GM18508 (cell line): ENCODE results near the gene ZDHHC1.

Source experiments
- ATAC-seq: cut with Tn5 transposase; IDR thresholded peaks from one replicate; pipeline ENCODE4 v1.9.1; 2021; ENCODE audit warnings: moderate number of reproducible peaks; ENCODE audit not compliant: insufficient read depth, unreplicated experiment

The ZDHHC1 gene, protein sequence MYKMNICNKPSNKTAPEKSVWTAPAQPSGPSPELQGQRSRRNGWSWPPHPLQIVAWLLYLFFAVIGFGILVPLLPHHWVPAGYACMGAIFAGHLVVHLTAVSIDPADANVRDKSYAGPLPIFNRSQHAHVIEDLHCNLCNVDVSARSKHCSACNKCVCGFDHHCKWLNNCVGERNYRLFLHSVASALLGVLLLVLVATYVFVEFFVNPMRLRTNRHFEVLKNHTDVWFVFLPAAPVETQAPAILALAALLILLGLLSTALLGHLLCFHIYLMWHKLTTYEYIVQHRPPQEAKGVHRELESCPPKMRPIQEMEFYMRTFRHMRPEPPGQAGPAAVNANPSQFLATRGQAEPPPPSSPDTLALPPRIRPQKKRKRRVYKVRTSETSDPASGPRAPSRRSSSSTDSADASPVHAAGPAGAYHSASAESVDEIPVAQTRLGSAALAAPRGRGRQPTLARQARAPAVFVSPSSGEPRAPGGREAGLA

DNA sequence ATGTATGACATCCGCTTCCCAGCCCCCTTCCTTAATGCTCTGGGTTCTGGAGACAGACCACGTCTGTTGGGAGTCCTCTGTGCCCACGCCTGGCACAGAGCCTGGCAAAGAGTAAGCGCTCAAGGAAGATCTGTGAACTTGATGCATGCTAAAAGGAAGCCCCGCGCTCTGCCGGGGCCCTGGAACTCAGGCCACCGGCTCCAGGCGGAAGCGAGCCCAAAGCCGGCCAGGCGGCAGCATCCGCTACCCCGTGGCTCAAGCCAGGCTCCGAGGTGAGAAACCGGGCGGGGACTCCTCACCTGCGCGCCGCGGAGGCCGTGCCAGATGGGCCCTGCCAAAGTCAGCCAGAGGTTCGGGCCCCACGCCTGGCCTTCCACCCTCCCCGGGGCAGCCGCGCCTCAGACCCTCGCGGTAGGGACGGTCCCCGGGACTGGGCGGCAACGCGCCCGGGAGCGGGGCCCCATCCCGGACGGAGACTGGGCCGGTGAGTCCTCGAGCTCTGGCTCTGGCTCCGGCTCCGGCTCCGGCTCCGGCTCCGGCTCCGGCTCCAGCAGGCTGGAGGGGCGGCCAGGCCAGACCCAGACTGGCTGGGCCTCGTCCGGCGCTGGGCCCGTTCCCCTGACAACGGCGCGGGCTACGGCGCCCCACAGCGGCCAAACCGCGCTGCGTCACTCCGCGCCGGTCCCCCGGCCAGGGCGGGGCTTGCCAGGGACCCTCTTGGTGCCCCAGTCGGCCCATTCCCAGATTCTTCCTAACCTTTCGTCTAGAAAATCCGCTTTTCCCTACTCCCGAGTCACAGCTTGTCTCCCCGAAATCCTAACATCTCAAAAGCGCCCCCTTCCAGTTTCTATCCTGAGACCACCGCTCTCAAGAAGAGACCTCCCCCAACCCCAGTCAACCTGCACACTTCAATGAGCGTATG is at the start of gene ZDHHC1:
TSS of gene ZDHHC1 (minus strand) at position 606 of the 922 bp plus-strand sequence. CDS start 8,702 bp downstream, outside the sequence.
- ATAC-seq: no peak

GRCh38 chr16:67464565-67464964 is 48.3 kb upstream of the ZDHHC1 start:
- no peak for ATAC-seq

GRCh38 chr16:67463691-67464090 is 47.4 kb upstream of the ZDHHC1 start:
- ATAC-seq: no peak

DNA sequence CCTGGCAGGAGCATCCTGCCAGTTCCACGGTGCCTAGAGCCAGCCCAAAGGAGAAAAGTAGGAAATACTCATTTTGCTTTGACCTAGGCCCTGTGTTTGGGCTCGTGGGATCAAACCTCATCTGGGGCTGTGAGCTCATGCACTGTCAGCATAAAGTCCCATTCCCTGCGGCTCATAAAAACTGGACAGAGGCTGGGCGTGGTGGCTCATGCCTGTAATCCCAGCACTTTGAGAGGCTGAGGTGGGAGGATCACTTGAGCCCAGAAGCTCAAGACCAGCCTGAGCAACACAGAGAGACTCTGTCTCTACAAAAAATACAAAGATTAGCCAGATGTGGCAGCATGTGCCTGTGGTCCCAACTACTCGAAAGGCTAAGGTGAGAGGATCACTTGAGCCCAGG is 46.8 kb upstream of the ZDHHC1 start:
- ATAC-seq: no peak

DNA sequence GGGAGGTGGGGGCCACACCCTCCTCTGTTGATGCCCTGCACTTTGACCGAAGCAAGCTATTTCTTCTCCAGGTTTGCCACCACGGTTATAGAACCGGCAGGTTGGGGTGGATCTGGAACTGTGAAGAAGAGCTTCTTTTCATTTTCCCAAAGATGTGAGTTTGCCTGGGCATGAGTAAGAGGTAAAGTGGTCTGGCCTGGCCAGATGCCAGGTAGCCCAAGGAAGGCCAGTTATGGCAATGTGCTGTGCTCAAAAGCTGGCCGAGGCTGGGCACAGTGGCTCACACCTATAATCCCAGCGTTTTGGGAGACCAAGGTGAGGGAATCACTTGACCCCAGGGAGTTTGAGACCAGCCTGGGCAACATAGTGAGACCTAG is 46.0 kb upstream of the ZDHHC1 start:
- no peak for ATAC-seq

DNA sequence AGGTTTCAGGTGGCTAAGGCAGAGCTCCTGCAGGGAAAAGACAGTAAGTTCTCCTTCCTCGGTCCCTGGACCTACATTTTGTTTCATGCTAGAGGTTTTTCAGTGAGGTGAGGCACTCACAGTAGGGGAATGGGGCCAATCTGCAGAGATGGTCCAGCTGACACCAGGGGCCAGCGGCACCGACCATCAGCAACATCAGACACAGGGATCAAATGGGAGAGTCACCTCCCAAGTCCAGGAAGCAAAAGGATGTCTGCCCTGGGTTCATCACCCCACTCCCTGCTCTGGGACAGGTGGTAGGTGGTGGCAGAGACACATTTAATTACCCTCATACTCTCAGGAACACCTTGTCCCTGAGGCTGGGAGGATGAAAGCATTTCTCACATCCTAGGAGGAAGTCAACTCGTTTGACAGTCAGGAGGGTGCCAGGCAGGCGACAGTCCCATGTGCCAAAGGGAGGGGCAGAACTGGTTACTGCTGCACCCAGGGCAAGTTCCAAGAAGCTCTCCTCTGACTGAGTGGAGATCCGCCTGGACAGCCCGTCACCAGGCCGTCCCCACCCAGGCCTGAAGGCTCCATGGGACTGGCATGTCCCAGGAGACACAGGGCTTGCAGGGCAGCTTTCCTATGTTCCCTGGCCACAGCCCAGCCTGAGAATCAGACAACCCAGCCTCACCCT is 45.5 kb upstream of the ZDHHC1 start:
- ATAC-seq: no peak

DNA sequence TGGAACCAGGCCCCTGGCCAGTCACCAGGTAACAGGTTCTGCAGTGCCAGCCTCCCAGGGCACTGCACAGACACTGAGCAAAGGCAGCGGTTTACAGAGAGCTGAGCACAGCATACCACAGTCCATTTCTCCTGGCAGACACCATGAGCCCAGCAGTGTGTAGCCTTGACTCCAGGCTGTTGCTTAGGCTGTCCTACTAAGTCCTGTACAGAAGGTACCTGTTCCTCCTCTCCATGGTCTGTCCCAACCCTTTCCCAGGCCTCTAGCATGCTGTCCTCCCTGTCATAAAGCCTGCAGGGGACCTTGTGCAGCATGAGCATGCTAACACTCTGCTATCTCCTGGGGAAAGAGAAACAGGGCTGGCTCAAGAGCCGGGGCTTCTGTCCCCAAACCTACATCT is 44.7 kb upstream of the ZDHHC1 start:
- no peak for ATAC-seq

DNA sequence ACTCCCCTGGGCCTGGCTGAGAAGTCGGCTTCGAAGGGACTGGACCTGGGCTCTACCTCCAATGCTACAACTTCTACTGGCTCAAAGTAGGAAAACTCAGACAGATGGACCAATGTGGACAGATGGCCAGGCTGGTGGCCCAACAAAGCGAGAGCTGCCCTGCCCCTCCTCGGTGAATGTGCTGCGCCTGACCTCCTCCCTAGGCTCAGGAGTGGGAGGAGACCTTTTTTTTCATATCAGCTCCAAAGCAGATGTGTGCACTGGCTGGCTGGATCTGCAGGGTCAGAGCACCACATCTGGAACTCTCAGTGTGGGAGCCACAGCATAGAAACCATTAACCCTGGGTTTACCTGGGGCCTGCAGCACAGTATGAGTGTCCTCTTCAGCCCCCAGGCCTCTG is 43.9 kb upstream of the ZDHHC1 start:
- no peak for ATAC-seq

DNA sequence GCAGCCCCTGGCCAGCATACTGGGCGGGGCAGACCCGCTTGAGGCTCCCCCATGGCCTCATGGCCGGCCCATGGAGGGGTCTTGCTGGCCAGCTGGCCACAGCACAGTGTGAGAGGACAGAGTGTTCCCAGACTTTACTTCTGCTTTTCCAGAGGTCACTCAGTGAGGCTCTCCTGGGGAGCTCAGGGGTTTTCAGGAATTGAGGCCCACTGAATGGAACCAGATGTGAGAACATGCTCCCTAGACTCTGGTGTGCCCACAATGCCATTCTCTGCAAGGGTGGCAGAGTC is 43.5 kb upstream of the ZDHHC1 start:
- ATAC-seq: no peak

GRCh38 chr16:67459066-67459860 is 43.0 kb upstream of the ZDHHC1 start:
- no peak for ATAC-seq

DNA sequence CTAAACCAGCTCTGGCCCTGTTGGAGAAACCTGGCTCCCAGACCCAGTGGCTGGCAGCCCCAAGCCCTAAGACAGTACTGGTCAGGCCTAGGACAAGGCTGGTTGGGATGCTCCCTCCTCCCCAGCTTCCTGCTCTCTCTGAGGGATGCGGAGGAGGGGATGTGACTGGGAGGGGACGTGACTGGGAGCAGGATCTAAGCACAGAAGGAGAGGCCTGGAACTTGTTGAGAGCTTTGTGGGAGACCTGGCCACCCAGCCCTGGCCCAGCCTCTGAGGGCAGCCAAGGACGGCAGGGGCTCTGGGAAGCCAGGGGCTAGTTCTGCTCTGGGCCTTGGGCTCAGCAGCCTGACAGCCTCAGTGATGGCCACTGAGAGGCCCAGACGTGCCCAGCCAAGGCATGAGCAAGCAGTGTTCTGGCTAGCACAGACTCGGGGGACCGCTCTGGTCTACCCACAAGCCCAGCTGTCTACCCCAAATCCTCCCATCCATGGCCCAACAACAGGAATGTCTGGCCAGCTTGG is 41.9 kb upstream of the ZDHHC1 start:
- ATAC-seq: no peak

GRCh38 chr16:67457611-67458010 is 41.3 kb upstream of the ZDHHC1 start:
- ATAC-seq: no peak

GRCh38 chr16:67456391-67457081 is 40.3 kb upstream of the ZDHHC1 start:
- no peak for ATAC-seq

GRCh38 chr16:67454852-67455251 is 38.6 kb upstream of the ZDHHC1 start:
- ATAC-seq: no peak

DNA sequence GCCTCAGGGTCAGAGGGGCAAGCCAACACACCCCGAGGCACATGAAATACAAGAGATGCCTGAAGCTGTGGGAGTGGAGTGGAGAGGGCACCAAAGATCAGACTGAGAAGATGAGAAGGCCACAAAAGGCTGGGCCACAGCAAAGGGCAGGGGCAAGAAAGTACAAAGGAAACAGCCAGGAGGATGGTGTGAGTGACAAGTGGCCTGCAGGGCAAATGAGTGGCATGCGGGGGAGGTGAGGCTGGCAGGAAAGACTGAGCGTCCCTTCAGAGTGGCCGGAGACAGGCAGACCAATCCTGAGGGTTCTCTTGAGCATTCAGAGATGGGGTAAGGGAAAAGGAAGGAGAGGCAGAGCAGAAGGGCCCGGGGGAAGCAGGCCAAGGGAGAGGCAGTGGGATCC is 37.8 kb upstream of the ZDHHC1 start:
- no peak for ATAC-seq

- no peak for ATAC-seq
Observed at GRCh38 chr16:67451704-67452435, 35.6 kb upstream of the ZDHHC1 start.

GRCh38 chr16:67451061-67451703 is 34.9 kb upstream of the ZDHHC1 start:
- ATAC-seq: no peak

DNA sequence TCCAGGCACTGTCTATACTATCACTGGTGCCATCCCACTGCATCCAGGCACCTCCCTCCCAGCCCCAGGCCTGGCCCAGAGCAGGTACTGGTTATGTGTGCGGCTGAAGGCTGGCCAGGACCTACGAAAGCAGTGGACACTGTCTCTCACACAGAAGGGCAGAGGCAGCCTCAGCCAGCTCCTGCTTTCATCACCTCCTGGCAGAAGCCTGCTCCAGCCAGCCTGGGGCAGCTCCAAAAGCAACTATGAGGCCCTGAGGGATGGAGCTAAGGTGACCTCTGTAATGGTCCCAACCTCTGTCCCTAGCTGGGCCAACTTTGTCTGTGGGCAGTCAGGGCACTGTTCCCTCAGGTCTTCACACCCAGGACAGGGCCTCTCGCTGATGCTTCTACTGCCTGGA is 33.5 kb upstream of the ZDHHC1 start:
- no peak for ATAC-seq
